Measurements from ENCODE around the gene ZC3H4.

- TF ChIP-seq CTCF (IDR thresholded peaks at IDR 0.05; ENCODE audit: low read length) (no peak), EZH2 (IDR thresholded peaks at IDR 0.05; ENCODE audit: borderline replicate concordance, low read length) (no peak)
Measured at GRCh38 chr19:47102346-47103060, 11.1 kb downstream of the ZC3H4 start.
